ENCODE data around the gene KRT73. TPM values are rescaled to one million over a fixed set of nuclear protein-coding genes. Genes with fewer than 3 reads are reported as not detected.

KRT73 gene
- total RNA-seq, 4 donors from 2014 or later: 0.15 TPM; not detected in 3

DNA sequence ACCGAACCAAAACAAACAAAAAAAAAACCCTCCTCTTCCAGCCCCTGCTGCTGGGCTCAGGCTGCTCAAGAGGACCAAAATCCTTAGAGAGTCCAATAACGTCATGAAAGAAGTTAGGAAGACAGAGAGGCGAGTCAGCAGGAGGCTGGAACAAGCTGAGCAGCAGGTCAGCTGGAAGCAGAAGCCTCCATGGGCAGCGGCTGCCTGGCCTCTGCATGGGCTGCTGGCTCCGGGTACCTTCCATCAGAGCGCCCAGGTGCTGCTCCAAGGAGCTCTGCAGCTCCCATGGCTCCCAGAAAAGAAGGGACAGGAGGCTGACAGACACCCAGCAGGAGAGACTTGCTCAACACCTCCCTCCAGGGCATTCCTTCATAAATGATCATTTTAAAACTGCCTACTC, 36.9 kb upstream of the KRT73 start:
- no peak for DNase-seq
- intact Hi-C loops (cut with DNase I): no loop called here
- TF ChIP-seq POLR2A (IDR thresholded peaks at IDR 0.05): no peak
- TF ChIP-seq CTCF (IDR thresholded peaks at IDR 0.05): no peak

GRCh38 chr12:52651726-52652261, 33.4 kb upstream of the KRT73 start, which contains the start of gene KRT2:
Gene KRT2, minus strand, starts transcription at chr12:52652211. Its CDS starts 69 bp downstream, at chr12:52652142.
- WGBS, 2 donors: 92 to 93% methylated on average over 6 to 13 of the region's 16 CpGs
- TF ChIP-seq POLR2A (IDR thresholded peaks at IDR 0.05): no peak
- no peak for TF ChIP-seq CTCF (IDR thresholded peaks at IDR 0.05)
- intact Hi-C loops (cut with DNase I): no loop called here
- no peaks in the 10 kb centered on the region for H3K36me3 ChIP-seq
- H3K4me3 ChIP-seq: no peak within 1 kb of the TSS
- no peaks in the 10 kb centered on the region for H3K9me3 ChIP-seq
- no peak for DNase-seq
- H3K27ac ChIP-seq: no peak within 1 kb of the TSS
- H3K27me3 ChIP-seq: peaks cover 0 to 11% (median 0%) of the 10 kb centered on the region in 4 donors
- H3K4me1 ChIP-seq: peaks cover 0 to 33% (median 4%) of the 10 kb centered on the region in 3 donors

More for the DNA sequence above, 36.9 kb upstream of the KRT73 start:
- Histone ChIP-seq H3K4me3 (no peak overlapping the region), H3K4me1 (peaks cover 4 to 48% (median 5%) of the 10 kb centered on the region in 3 donors), H3K27ac (no peak overlapping the region), H3K36me3 (no peaks in the 10 kb centered on the region), H3K27me3 (peaks cover 0 to 28% (median 0%) of the 10 kb centered on the region in 4 donors), H3K9me3 (no peaks in the 10 kb centered on the region)
- WGBS, 2 donors: 16 to 57% methylated on average over 3 to 6 of the region's 6 CpGs

- Histone ChIP-seq H3K9me3 (no peaks in the 10 kb centered on the region), H3K27ac (no peak overlapping the region), H3K36me3 (no peaks in the 10 kb centered on the region), H3K4me1 (peaks cover 0 to 28% (median 4%) of the 10 kb centered on the region in 3 donors), H3K4me3 (peak overlapping the region in 1 of 4 donors; percentile 2), H3K27me3 (peaks cover 0 to 11% (median 0%) of the 10 kb centered on the region in 4 donors)
- no peak for DNase-seq
- TF ChIP-seq POLR2A (IDR thresholded peaks at IDR 0.05): no peak
- TF ChIP-seq CTCF (IDR thresholded peaks at IDR 0.05): no peak
- intact Hi-C loops (cut with DNase I): no loop called here
- 31 to 39% methylated on average over 9 to 11 of the region's 12 CpGs for WGBS, 2 donors
Measured at GRCh38 chr12:52650520-52651081, 32.2 kb upstream of the KRT73 start.

DNA sequence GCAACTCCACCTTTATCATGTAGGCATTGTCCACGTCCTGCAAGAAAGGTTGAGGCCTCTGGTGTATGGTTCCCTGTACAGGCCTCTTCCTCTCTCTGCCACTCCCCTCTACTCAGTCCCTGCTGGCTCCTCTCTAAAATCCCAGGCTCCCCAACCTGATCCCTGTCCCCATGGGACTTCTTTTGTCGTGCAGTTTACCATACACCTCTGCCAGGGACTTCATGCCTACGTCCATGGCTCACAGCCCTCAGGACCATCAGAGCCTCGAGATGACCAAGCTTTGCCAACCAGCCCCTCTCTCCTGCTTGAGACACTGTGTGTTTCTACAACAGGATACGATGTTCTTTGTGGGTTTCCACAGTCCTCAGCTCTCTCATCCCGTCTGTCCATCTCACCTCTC, 30.7 kb upstream of the KRT73 start:
- no peak for TF ChIP-seq POLR2A (IDR thresholded peaks at IDR 0.05)
- TF ChIP-seq CTCF (IDR thresholded peaks at IDR 0.05): no peak
- 70 to 80% methylated on average over 6 of the region's 6 CpGs for WGBS, 2 donors
- no peak overlapping the region for H3K4me3 ChIP-seq
- H3K27me3 ChIP-seq: peaks cover 0 to 3% (median 0%) of the 10 kb centered on the region in 4 donors
- no peak for DNase-seq
- intact Hi-C loops (cut with DNase I): no loop called here
- H3K36me3 ChIP-seq: no peaks in the 10 kb centered on the region
- no peaks in the 10 kb centered on the region for H3K9me3 ChIP-seq
- H3K27ac ChIP-seq: no peak overlapping the region
- H3K4me1 ChIP-seq: peaks cover 0 to 20% (median 4%) of the 10 kb centered on the region in 3 donors

DNA sequence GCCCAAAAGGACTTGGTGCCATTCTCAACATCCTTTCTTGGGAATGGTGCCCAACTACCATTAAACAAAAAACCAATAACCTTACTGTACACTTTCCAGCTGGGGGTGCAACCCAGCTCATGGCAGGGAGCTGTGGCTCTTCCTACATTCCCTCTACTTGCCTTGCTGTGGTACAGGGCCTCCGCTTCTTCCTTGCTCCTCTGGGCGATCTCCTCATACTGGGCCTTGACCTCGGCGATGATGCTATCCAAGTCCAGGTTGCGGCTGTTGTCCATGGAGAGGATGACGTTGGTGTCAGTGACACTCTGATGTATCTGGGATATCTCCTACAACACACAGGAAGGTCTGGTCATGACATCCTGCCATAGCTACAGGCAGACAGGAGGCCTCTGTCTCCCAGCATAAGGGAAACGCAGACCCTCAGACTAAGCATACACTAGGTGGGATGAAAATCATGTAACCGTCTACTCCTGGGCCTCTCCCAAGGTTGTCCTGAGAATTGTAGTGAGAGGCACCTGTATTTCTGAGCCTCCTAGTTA, 29.7 kb upstream of the KRT73 start:
- no peak for DNase-seq
- intact Hi-C loops (cut with DNase I): no loop called here

More for the DNA sequence above, 29.7 kb upstream of the KRT73 start:
- H3K9me3 ChIP-seq: no peaks in the 10 kb centered on the region
- no peaks in the 10 kb centered on the region for H3K36me3 ChIP-seq
- no peak overlapping the region for H3K27ac ChIP-seq
- 91 to 95% methylated on average over 3 to 6 of the region's 8 CpGs for WGBS, 2 donors
- H3K27me3 ChIP-seq: peaks cover 0 to 5% (median 0%) of the 10 kb centered on the region in 4 donors
- TF ChIP-seq POLR2A (IDR thresholded peaks at IDR 0.05) (no peak), CTCF (IDR thresholded peaks at IDR 0.05) (no peak)
- H3K4me1 ChIP-seq: peaks cover 0 to 20% (median 4%) of the 10 kb centered on the region in 3 donors
- H3K4me3 ChIP-seq: no peak overlapping the region
